Erythroblast (primary cell): Measurements from ENCODE around the gene LUC7L2.

Experiments used
- GATA1 ChIP-seq: IDR thresholded peaks from 2 replicates; pipeline ENCODE4 v1.6.1; 2011; ENCODE audit warnings: low read depth, mild to moderate bottlenecking, control low read depth, low read length, moderate library complexity
- POLR2A ChIP-seq: IDR thresholded peaks from 2 replicates; pipeline ENCODE4 v1.6.1; 2011; ENCODE audit warnings: mild to moderate bottlenecking, low read length

- TF ChIP-seq POLR2A (no peak), GATA1 (no peak)
Measured at GRCh38 chr7:139396323-139396951, 36.7 kb downstream of the LUC7L2 start.
